Adipocyte (in vitro differentiated cells): ENCODE results near the gene LOXL1.

Experiments
- DNase-seq: peaks from one replicate; pipeline ENCODE4 v3.0.0-alpha.2; 2015; ENCODE audit warnings: low read depth
- H3K27me3 ChIP-seq: replicated peaks from 2 replicates; pipeline ENCODE4 v1.7.0; 2013; ENCODE audit warnings: mild to moderate bottlenecking, low read length, moderate library complexity; ENCODE audit not compliant: control insufficient read depth, insufficient read depth
- H3K36me3 ChIP-seq: 2 replicates; pipeline ENCODE4 v1.7.0; 2013; ENCODE audit warnings: low read length, mild to moderate bottlenecking, moderate library complexity; ENCODE audit not compliant: control insufficient read depth, insufficient read depth, severe bottlenecking
- H3K4me1 ChIP-seq: 2 replicates; pipeline ENCODE4 v1.7.0; 2013; ENCODE audit warnings: mild to moderate bottlenecking, low read length, moderate library complexity; ENCODE audit not compliant: control insufficient read depth, insufficient read depth
- H3K4me3 ChIP-seq: 2 replicates; pipeline ENCODE4 v1.7.0; 2013; ENCODE audit warnings: mild to moderate bottlenecking, low read length, moderate library complexity
- H3K9ac ChIP-seq: 2 replicates; pipeline ENCODE4 v1.7.0; 2013; ENCODE audit warnings: mild to moderate bottlenecking, low read length, moderate library complexity
- H3K9me3 ChIP-seq: 2 replicates; pipeline ENCODE4 v1.7.0; 2013; ENCODE audit warnings: mild to moderate bottlenecking, low read length, moderate library complexity; ENCODE audit not compliant: control insufficient read depth

LOXL1 gene

GRCh38 chr15:73987681-73988444, 61.6 kb downstream of the LOXL1 start:
- Histone ChIP-seq H3K9ac (peak overlapping the region; percentile 7), H3K9me3 (no peaks in the 10 kb centered on the region), H3K4me3 (no peak overlapping the region), H3K27me3 (no peaks in the 10 kb centered on the region), H3K4me1 (peaks cover 94% of the 10 kb centered on the region), H3K36me3 (peaks cover 7% of the 10 kb centered on the region)
- DNase-seq, result no peak

- Histone ChIP-seq H3K4me3 (no peak overlapping the region), H3K4me1 (peaks cover 91% of the 10 kb centered on the region), H3K9ac (peak overlapping the region; percentile 72), H3K36me3 (peaks cover 7% of the 10 kb centered on the region), H3K9me3 (no peaks in the 10 kb centered on the region), H3K27me3 (no peaks in the 10 kb centered on the region)
- no peak for DNase-seq
Observed at GRCh38 chr15:73988445-73988969, 62.2 kb downstream of the LOXL1 start.

- peak overlapping the region; percentile 92 for H3K9ac ChIP-seq
- peak overlapping the region; percentile 40 for H3K4me3 ChIP-seq
- peaks cover 91% of the 10 kb centered on the region for H3K4me1 ChIP-seq
- DNase-seq, result peak; percentile 83
- no peaks in the 10 kb centered on the region for H3K9me3 ChIP-seq
- peaks cover 7% of the 10 kb centered on the region for H3K36me3 ChIP-seq
- H3K27me3 ChIP-seq, result no peaks in the 10 kb centered on the region
Observed at GRCh38 chr15:73989001-73989798, 62.9 kb downstream of the LOXL1 start.

GRCh38 chr15:73990250-73991005, 64.2 kb downstream of the LOXL1 start:
- DNase-seq, result no peak
- H3K9ac ChIP-seq, result peak overlapping the region; percentile 92
- H3K36me3 ChIP-seq, result peaks cover 7% of the 10 kb centered on the region
- peak overlapping the region; percentile 84 for H3K4me3 ChIP-seq
- H3K4me1 ChIP-seq, result peaks cover 79% of the 10 kb centered on the region
- H3K9me3 ChIP-seq, result no peaks in the 10 kb centered on the region
- H3K27me3 ChIP-seq, result no peaks in the 10 kb centered on the region

GRCh38 chr15:73991260-73991659, 65.0 kb downstream of the LOXL1 start:
- Histone ChIP-seq H3K9me3 (no peaks in the 10 kb centered on the region), H3K4me1 (peaks cover 75% of the 10 kb centered on the region), H3K4me3 (peak overlapping the region; percentile 84), H3K9ac (peak overlapping the region; percentile 92), H3K36me3 (peaks cover 7% of the 10 kb centered on the region), H3K27me3 (no peaks in the 10 kb centered on the region)
- DNase-seq, result peak; percentile 28

- Histone ChIP-seq H3K9me3 (no peaks in the 10 kb centered on the region), H3K36me3 (peaks cover 7% of the 10 kb centered on the region), H3K27me3 (no peaks in the 10 kb centered on the region), H3K4me3 (peak within 1 kb of the TSS; percentile 84), H3K4me1 (peaks cover 75% of the 10 kb centered on the region), H3K9ac (peak within 1 kb of the TSS; percentile 92)
- peak; percentile 97 for DNase-seq
Observed at GRCh38 chr15:73991726-73992593, 65.7 kb downstream of the LOXL1 start, which contains the start of gene STOML1. STOML1 (minus strand) TSS chr15:73992295; CDS start chr15:73992223, 72 bp downstream.

- Histone ChIP-seq H3K9me3 (no peaks in the 10 kb centered on the region), H3K36me3 (peaks cover 7% of the 10 kb centered on the region), H3K9ac (peak overlapping the region; percentile 92), H3K4me1 (peaks cover 71% of the 10 kb centered on the region), H3K27me3 (no peaks in the 10 kb centered on the region), H3K4me3 (peak overlapping the region; percentile 26)
- DNase-seq, result no peak
Observed at GRCh38 chr15:73992594-73992898, 66.3 kb downstream of the LOXL1 start.

- peaks cover 6% of the 10 kb centered on the region for H3K36me3 ChIP-seq
- DNase-seq, result no peak
- peak overlapping the region; percentile 98 for H3K9ac ChIP-seq
- no peaks in the 10 kb centered on the region for H3K27me3 ChIP-seq
- H3K4me3 ChIP-seq, result peak overlapping the region; percentile 98
- peaks cover 71% of the 10 kb centered on the region for H3K4me1 ChIP-seq
- no peaks in the 10 kb centered on the region for H3K9me3 ChIP-seq
Observed at GRCh38 chr15:73993211-73993994, 67.1 kb downstream of the LOXL1 start.

- peak; percentile 98 for DNase-seq
- no peaks in the 10 kb centered on the region for H3K27me3 ChIP-seq
- peaks cover 15% of the 10 kb centered on the region for H3K36me3 ChIP-seq
- no peaks in the 10 kb centered on the region for H3K9me3 ChIP-seq
- peak within 1 kb of the TSS; percentile 98 for H3K9ac ChIP-seq
- H3K4me3 ChIP-seq, result peak within 1 kb of the TSS; percentile 98
- peaks cover 67% of the 10 kb centered on the region for H3K4me1 ChIP-seq
Observed at GRCh38 chr15:73994413-73994883, 68.2 kb downstream of the LOXL1 start, which contains the start of gene PML. PML (plus strand) TSS chr15:73994716; CDS start chr15:73994813, 97 bp downstream.
